Coronary artery (tissue), 2 donors: ENCODE data around the gene DPP10.

Experiments used
- DNase-seq: peaks from one replicate; pipeline ENCODE4 v3.0.0-alpha.2; 2017; ENCODE audit warnings: low spot score
- H3K27ac ChIP-seq, 2 donors: fragments of 200-600 bp; sonication (generic); one replicate each; pipeline ENCODE4 v1.5.1; 2016 to 2019
- H3K4me3 ChIP-seq: fragments of 200-600 bp; sonication (generic); 2 replicates; pipeline ENCODE4 v1.5.1; 2016; ENCODE audit warnings: mild to moderate bottlenecking, moderate library complexity
- CTCF ChIP-seq: fragments of 200-600 bp; sonication (generic); IDR thresholded peaks from one replicate; pipeline ENCODE4 v1.5.1; 2019; ENCODE audit warnings: antibody characterized with exemption

DPP10 gene

DNA sequence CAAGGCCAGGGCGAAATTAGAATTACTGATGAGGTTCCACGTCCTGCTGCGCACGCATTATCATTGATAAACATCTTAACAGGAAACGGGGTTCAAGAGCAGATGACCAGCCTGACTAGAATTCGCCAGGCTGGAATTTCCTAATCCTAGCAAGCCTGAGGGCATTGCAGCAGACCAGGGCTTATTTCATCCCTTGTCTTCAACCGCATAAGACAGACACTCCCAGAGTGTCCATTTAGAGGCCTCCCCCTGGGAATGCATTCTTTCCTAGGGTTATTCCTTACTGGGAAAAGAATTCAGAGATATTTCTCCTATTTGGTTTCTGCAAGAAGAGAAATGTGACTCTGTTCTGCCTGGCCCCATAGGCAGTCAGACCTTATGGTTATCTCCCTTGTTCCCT, 486.8 kb downstream of the DPP10 start:
- Histone ChIP-seq H3K27ac (no peak overlapping the region), H3K4me3 (no peak overlapping the region)
- no peak for DNase-seq
- no peak for TF ChIP-seq CTCF

DNA sequence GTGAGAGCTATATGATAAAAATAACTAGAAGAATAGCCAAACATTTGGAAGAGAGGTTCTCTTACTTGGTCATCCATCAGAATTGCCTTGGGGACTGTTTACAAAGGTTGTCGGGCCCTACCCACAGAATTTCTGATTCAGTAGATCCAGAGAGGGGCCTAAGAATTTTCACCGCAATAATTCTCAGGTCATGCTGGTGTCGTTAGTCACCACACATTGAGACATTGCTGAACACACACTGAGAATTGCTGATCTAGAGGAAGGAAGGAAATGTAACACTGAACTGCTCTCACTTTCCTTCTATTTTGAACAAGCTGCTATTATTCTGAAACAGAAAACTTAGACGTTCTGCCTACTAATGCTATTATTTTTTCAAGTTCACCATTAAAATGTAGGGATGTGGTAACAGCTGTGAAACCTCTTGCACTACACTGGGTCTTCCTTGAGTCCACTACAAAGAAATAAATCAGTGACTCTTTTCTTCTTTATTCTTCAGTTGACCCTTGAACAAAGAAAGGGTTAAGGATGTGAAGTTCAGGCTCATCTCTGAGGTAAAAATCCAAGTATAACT, 491.3 kb downstream of the DPP10 start:
- no peak for TF ChIP-seq CTCF
- no peak for DNase-seq
- no peak overlapping the region for H3K4me3 ChIP-seq
- H3K27ac ChIP-seq, result no peak overlapping the region

- Histone ChIP-seq H3K4me3 (no peak overlapping the region), H3K27ac (no peak overlapping the region)
- DNase-seq, result no peak
- no peak for TF ChIP-seq CTCF
These were observed 492.6 kb downstream of the DPP10 start for GRCh38 chr2:114935031-114935430.

GRCh38 chr2:114937366-114937930, 495.0 kb downstream of the DPP10 start:
- DNase-seq, result no peak
- H3K27ac ChIP-seq, result no peak overlapping the region
- H3K4me3 ChIP-seq, result no peak overlapping the region
- no peak for TF ChIP-seq CTCF

- TF ChIP-seq CTCF, result no peak
- Histone ChIP-seq H3K4me3 (no peak overlapping the region), H3K27ac (no peak overlapping the region)
- no peak for DNase-seq
These were observed 498.5 kb downstream of the DPP10 start for GRCh38 chr2:114940785-114941458.

GRCh38 chr2:114949228-114949804, 506.9 kb downstream of the DPP10 start:
- no peak overlapping the region for H3K27ac ChIP-seq
- no peak for TF ChIP-seq CTCF
- H3K4me3 ChIP-seq, result no peak overlapping the region
- DNase-seq, result no peak
